Stimulated activated CD4-positive, alpha-beta T cell treated with anti-CD3 and anti-CD28 coated beads, Interleukin-1b, Interleukin-23, amount 100 ng/mL, for 1 hour (primary cell): ENCODE data around the gene PANK1.

Source experiments
- DNase-seq, 2 donors: peaks; one replicate each; pipeline ENCODE4 v3.0.0-alpha.2; 2020; ENCODE audit warnings: low read depth in 2 of 2

Gene PANK1

GRCh38 chr10:89615824-89616223 is 29.2 kb downstream of the PANK1 start:
- DNase-seq, result no peak

GRCh38 chr10:89615112-89615511 is 29.9 kb downstream of the PANK1 start:
- no peak for DNase-seq

GRCh38 chr10:89613582-89613981 is 31.5 kb downstream of the PANK1 start:
- no peak for DNase-seq

GRCh38 chr10:89611282-89611681 is 33.8 kb downstream of the PANK1 start:
- DNase-seq, result no peak

- DNase-seq, result no peak
These were observed 35.2 kb downstream of the PANK1 start for GRCh38 chr10:89609833-89610346.

- DNase-seq, result no peak
These were observed 40.8 kb downstream of the PANK1 start for GRCh38 chr10:89604200-89604599.

- no peak for DNase-seq
These were observed 42.1 kb downstream of the PANK1 start for GRCh38 chr10:89602919-89603318.

GRCh38 chr10:89601728-89602361 is 43.2 kb downstream of the PANK1 start:
- no peak for DNase-seq

GRCh38 chr10:89600041-89600440 is 45.0 kb downstream of the PANK1 start:
- no peak for DNase-seq

- no peak for DNase-seq
These were observed 52.0 kb downstream of the PANK1 start for GRCh38 chr10:89593043-89593442.

GRCh38 chr10:89592539-89592938 is 52.5 kb downstream of the PANK1 start:
- no peak for DNase-seq

GRCh38 chr10:89591796-89592271 is 53.2 kb downstream of the PANK1 start:
- DNase-seq, result no peak

GRCh38 chr10:89591111-89591795 is 53.8 kb downstream of the PANK1 start:
- DNase-seq, result no peak

- no peak for DNase-seq
These were observed 54.7 kb downstream of the PANK1 start for GRCh38 chr10:89590326-89590725.

GRCh38 chr10:89589101-89589720 is 55.8 kb downstream of the PANK1 start:
- no peak for DNase-seq

- no peak for DNase-seq
These were observed 56.4 kb downstream of the PANK1 start for GRCh38 chr10:89588671-89589070.

- DNase-seq, result no peak
These were observed 63.0 kb downstream of the PANK1 start for GRCh38 chr10:89582022-89582421.

- DNase-seq, result no peak
These were observed 64.8 kb downstream of the PANK1 start for GRCh38 chr10:89580243-89580642.

- DNase-seq, result no peak
These were observed 68.3 kb downstream of the PANK1 start for GRCh38 chr10:89576696-89577095.

- no peak for DNase-seq
These were observed 69.0 kb downstream of the PANK1 start for GRCh38 chr10:89576022-89576421.

- DNase-seq, result no peak
These were observed 70.0 kb downstream of the PANK1 start for GRCh38 chr10:89575031-89575430.

GRCh38 chr10:89574368-89574767 is 70.7 kb downstream of the PANK1 start:
- no peak for DNase-seq
